Stimulated activated CD8-positive, alpha-beta memory T cell treated with anti-CD3 and anti-CD28 coated beads, Interleukin-7, amount 100 ng/mL, for 1 hour (primary cell): ENCODE results near the gene PPP2R2B.

ENCODE experiments used
- DNase-seq, 2 donors: peaks; one replicate each; pipeline ENCODE4 v3.0.0-alpha.2; 2020; ENCODE audit warnings: low read depth in 2 of 2

Gene PPP2R2B

DNA sequence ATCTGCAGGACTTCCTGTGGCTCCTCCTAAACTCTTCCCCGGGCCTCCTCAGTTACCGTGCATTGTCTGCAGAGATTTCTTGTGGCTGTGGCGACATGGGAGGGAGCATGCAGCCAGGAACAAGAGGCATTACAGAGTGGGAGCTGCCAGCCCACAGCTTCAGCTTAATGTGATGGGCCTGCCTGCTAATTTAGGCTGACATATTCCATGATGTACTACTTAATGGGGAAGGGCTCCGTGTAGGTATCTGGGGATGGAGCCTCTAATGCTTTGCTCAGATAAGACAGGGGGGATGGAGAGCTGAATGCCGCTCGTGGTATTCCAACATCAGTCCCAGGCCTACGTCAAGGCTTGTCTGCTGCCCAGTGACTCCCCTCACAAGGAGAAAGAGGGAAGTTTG lies 225.0 kb downstream of the PPP2R2B start:
- no peak for DNase-seq

DNA sequence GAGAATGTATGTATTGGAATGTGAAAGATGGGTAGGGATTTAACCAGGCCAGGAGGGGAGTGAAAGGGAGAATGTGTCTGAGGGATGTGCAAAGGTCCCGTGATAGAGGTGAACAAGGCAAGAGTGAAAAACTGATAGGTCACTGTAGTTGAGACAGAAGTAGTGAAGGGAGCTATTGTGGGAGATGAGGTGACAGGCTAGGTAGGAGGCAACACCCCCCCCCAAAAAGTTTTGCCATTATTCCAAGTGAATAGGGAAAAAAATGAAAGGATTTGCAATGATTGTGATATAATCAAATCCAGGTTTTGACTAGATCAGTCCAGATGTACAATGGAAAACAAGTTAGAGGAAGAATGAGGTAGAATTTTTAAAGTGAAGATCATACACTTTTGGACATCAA lies 226.0 kb downstream of the PPP2R2B start:
- no peak for DNase-seq

DNA sequence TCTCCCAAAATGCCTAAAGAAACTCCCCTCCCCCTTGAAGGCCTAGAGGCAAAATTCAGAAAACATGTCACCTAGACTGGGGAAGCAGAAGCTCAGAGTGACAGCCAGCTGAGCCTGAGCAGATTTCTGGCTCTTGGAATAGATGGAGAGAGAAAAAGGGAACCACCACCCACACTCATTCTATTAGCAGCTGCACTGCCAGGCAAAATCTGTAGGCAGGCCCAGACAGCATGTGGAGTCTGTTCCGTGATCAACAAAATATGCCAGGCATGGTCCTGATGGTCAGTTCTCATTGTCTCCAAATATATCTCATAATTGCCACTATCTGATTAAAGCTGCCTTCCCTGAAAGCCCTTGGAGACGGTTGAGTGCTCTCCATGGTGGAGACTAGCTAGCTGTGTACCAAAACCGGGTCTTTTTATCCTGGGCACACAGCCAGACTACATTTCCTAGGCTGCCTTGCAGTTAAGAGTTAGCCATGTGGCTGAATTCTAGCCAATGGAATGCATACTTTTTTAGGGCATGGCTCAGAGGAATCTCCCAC lies 230.8 kb downstream of the PPP2R2B start:
- DNase-seq: no peak

DNA sequence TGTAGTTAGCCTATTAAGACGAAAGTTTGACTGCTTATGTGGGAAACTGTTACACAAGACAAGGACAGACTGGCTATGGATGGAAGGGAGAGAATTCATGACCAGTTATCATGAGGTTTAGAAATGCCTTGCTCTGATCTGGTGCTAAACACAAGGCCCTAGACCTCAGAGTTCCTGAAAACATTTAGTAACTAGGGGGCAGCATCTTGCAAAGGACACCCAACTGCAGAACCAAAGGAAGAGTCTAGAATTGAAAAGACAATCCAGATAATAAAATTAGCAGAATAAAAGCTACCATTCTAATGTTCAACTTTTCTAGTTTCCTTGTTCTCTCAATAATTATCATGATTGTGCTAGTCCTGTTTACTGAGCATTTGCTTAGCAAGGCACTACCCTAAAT lies 232.1 kb downstream of the PPP2R2B start:
- DNase-seq: no peak

DNA sequence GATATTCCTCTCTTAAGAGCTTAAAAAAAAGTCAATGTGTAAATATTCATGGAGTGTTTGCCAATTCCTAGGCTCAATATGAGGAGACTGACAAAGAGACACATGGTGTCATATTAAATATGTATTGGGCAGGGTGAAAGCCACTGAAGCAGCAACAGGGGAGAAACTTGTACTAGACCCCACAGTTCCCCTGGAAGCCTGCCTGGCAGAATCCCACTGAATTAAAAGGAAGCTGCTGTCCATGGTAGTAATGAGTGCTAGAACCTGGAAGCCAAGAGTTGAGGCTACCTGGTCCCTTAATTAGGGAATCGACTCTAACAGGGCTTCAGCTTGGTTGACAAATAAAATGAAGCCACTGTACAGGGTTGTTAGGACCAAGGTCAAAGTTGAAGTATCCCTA lies 233.2 kb downstream of the PPP2R2B start:
- no peak for DNase-seq

DNA sequence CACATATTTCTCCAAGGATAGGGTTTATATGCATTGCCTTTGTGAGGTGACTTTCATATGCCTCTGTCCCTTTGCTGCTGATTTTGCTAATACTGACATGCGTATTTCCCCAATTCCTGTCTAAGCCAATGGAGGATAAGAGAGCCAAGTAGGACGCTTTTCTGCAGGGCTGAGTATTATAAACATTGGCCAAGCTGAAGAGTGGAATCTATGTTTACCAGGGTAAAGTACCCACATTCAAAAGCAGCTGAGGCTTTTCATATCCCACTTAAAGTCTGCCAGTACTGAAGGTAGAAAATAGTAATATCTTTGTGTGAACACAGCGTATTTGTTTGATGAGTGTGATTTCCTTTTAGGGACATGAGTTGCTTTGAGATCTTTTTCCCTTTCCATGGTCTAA lies 233.7 kb downstream of the PPP2R2B start:
- no peak for DNase-seq

DNA sequence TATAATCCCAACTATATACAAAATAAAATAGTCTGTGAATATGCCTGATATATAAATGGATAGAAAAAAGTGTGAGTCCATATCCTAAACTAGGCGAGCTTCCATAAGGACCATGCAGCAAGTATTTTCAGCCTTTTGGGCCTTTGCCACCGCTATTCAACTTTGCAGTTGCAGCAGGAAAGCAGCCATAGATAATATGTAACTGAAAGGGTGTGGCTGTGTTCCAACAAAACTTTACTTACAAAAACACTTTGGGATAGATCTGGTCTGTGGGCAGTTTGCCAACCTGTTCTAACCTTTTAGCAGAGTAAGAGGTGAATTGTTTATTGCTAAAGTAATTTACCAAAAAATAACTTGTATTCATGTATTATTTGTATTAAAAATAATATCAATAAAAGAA lies 234.8 kb downstream of the PPP2R2B start:
- no peak for DNase-seq

DNA sequence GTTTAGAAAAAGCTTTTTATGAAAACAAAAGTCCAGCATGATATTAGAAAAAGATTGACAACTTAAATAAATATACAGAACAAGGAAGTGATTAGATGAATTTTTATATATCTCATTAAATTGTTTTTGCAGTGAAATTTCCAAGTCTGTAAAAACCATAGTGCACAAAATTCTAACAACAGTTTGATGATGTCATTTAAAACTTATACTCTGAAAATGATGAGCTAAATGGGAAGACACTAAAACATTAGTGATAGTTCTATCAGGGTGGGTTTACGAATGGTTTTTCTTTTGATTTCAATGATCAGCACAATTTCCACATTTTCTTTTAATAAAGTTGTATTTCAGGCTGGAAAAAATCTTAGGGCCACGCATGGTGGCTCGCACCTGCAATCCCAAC lies 236.1 kb downstream of the PPP2R2B start:
- DNase-seq: no peak

DNA sequence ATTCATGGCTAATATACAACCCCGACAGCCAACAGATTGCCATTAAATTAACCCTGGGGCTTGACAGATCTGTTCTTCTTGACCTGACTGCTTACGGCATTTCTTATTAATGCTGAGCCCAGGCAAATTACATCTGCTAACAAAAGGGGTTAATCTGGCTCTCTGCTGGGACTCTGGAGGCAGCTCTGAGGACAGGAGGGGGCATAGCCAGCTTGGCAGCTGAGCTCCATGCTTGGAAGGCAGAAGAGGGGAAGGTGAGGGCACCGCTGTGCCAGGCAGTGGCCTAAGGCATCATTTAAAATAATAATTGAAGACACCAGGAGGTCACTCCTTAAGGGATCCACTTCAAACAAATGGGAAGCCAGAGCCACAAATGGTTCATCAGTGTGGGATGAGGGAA lies 236.6 kb downstream of the PPP2R2B start:
- no peak for DNase-seq

DNA sequence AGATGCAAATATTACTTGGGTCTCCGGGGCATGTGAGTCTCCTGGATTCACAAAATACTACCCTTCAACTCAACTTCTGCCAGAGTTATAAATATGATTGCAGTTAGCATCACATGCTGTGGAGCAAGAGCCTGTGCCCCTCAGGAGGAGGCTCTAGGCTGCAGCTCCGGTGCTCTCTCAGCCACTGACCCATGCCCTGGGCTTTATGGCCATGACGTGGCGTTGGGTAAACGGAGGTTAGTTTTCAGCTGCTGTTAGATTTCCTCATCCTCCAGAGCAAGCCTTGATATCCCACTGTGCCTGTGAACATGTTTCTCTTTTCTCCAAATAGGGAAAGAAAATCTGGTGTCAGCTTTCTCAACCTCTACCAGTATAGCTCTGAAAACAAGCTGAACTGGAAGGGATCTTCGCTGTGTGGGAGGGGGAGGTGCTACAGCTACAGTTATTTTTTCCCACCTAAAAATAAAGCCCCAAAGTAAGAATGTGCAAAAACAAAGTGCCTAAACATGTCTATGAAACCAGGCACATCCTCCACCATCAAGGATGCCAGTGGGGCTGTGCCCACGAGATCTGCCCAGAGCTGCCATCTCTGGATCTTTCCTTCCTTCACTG lies 238.2 kb downstream of the PPP2R2B start:
- no peak for DNase-seq

DNA sequence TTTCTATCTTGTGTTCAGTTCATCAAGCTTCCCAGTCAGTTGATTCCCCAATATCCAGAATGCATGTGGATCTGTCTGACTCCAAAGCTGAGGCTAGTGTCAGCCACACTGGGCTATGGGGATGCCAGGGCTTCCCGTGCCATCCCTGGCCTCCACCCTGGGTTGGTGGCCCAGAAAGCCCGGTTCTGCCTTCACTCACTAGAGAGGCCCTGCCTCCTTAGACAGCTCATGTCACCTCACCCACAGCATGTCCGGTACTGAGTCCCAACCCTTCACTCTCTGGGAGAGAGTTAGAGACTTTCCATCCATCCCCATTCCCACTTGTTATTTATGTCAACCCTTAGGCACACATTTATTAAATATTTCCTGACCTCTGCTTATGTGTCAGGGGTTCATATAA lies 243.1 kb downstream of the PPP2R2B start:
- no peak for DNase-seq

DNA sequence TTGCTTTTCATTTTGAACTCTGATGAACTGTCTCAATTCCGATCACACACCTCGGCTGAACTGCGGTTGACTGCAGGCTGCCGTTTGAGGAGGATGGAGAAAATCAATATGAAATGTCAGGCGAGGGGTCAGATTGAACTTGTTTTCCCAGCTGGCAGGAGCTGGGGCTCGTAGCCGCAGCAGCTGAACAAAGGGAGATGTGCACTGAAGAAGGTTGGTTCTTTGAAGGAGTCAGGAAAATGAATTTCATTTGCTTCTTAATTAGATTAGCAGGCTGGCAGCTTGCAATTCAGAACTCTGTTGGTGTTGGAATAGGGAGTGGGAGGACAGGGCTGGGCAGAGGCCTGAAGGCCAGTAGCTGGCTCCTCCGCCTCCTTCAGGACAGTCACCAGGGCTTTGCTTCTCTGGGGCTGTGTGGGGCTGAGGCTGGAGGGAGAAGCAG lies 245.2 kb downstream of the PPP2R2B start:
- no peak for DNase-seq

DNA sequence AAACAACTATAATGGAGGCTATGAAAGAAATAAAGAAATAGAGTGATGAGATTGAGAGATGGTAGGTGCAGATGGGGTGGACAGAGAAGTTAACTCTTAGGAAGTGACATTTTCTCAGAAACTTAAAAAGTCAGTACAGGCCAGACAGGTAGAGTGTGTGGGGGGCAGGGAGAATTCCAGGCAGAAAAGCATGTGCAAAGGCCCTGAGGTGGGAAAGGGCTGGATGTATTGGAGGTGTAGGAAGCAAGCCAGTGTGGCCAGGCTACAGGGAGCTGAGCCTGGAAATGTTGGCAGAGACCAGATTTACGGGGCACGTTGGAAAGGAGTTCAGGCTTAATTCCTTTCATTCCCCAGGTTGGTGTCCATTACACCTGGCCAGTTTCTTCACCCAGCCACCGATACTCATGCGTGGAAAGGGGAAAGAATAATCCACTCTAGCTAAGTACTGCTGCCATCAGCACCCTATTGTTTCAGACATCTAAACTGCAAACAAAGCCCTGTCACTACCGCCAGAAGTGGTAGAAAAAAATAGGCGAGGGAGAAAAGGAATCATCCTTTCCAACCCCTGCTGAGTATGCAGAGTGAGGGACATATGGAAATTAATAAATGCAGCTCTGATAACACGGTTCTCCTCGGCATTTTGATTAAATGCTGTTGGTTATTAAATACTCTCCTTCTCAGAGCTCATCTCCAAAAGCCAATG lies 245.8 kb downstream of the PPP2R2B start:
- no peak for DNase-seq

DNA sequence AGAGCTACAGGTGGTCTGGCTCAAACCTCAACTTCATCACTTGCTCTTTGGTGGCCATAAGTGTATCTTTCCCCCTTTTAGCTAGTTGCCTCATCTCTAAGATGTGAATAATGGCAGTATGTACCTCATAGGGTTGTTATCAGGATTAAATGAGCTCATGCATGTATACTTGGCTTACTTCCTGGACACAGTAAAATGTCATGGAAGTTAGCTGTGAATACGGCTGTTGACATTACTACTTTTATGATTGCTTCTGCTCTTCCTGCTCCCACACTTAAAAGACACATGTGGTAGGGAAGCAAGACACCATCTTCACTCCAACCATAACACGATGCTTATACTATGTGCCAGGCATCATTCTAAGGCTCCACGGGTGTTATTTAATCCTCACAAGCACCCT lies 248.1 kb downstream of the PPP2R2B start:
- DNase-seq: no peak

DNA sequence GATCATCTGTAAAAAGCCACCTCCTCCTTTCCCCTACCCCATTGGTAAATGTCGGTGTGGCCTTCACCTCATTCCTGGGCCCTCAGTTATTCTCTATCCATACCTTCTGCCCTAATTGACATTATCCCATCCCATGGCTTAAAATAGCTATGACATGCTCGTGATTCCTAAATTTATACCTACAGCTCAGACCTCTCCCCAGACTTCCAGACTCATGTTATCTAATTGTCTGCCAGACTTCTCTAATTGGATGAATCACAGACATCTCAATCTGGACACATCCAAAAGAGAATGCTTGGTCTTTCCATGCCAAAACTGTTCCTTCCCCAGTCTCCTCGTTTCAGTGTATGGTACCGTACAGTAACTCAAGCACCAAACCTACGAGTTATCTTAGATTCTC lies 249.6 kb downstream of the PPP2R2B start:
- no peak for DNase-seq

DNA sequence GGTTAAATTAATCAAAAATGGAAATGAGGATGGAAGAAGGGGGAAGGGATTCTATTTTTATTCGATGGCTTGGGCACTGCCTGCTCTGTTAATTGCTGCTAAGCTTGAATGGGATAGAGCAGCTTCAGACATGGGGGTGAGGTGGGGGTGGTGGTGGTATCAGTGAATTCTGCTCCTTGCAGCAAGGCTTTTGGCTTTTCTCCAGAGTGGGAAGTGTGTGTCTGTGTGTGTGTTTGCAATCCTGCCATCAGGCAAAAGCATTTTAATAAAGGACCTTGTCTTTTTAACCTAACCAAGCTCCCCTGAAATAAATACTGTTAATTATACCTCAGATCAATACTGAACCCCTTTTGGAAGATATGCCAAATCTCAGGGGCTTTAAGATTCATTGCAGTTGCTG lies 251.6 kb downstream of the PPP2R2B start:
- DNase-seq: no peak

DNA sequence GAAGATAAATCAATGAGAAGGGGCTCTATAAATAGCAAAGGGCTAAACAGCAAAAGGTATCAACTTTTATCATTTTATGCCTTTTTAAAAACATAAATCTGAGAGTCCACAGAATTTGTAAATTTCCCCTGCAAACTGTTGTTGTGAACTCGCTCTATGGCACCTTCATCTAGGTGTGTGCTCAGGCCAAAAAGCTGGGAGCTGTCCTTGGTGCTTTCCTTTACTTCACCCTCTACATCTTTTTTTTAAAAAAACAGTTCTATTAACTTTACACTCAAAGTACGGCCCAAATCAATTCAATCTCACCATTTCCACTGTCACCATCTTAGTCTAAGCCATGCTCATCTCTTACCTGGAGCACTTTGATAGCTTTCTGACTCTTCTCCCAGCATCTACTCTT lies 254.4 kb downstream of the PPP2R2B start:
- no peak for DNase-seq

DNA sequence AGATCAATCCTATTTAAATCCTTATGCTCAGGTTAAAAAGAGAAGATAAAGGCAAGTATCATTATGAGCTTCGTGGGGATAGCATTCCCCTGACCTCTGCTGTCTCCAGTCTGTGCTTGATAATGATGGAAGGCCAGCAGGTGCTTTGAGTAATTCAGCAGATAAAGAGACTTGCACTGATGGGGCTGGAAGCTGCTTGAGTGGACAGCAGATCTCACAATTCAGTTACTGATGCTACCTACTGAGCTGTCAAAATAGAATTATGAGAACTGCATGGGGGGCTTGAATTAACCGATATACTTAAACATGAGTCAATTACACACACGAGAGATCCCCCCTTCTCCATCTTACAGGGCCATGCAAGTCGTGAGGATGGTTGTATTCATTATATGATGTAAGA lies 254.9 kb downstream of the PPP2R2B start:
- no peak for DNase-seq

DNA sequence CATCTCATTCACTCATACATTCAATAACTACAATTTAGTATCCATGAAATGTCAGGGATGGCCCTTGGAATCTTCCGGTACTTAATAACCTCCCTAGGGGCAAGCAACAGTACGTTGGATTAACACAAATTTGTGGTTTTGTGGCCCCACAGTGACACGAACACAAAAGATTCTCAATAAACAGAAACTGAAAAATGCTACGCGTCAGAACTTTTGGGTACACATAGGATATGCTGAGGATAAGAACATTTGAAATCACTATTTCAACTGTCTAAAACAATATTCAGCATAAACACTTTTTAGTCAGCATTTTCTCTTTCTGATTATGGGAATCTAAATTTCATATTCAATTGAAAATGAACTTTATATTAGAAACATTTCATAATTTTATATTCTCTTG lies 255.5 kb downstream of the PPP2R2B start:
- DNase-seq: no peak

DNA sequence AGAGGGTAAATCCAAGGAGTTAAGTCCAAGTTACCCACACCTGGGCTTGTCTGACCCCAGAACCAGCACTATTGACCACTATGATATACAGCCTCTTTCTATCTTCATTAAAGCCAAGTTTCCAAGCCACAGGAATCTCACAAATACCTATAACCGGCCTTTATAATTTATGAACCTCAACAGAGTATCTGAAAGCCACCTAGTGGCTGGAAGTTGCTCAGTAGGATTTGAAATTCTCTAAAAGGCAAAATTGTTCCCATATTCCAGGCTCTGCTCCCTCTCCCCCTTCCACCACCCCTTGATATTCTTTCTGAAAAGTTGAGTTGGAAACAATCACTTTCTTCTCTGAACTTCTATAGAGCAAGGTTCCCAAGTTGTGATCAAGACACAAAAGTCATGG lies 256.2 kb downstream of the PPP2R2B start:
- no peak for DNase-seq

DNA sequence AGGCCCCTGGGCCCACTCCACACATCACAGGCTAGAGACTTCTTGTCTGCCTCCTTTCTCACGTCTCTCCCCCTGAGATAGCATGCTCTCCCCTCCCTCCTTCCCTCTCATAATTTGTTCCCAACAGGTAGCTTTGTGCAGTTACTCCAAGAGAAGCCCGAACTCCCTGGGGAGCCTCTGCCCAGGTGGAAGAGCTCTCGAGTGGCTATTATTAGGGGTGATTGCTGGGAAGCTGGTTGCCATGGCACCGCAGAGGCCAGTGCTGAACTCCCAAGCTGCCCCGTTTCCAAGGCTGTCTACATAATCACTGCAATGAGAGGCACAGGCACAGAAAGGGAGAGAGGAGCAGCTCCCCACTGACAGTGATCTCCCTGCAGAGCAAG lies 257.9 kb downstream of the PPP2R2B start:
- no peak for DNase-seq

DNA sequence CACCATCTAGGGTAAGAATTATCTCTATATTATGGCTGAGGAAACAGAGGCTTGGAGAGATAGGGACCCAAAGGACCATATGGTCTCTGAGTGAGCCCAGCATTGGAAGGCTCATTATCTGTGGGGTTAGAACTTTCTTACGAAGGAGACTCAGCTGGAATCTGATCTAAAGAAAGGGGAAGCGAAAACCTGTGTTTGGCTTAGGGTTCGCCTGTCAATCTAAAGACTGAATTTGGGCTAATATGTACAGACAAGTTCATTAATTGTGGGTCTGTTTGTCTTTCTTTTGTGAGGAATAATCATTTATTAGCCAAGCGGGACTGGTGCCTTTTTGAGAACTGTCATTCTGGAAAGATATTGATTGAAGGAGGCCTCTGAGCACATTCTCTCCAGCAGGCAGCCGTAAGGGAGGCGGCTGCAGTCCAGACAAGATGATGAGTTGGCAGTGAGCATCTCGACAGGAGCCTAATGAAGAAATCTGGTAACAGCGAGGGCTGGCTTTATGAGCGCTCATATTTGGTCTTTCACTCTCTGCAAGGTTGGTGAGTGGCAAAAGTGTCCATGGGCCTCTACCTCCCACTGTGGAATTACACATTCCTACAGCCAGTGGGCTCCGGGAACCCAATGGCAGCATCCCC lies 258.4 kb downstream of the PPP2R2B start:
- DNase-seq: no peak

DNA sequence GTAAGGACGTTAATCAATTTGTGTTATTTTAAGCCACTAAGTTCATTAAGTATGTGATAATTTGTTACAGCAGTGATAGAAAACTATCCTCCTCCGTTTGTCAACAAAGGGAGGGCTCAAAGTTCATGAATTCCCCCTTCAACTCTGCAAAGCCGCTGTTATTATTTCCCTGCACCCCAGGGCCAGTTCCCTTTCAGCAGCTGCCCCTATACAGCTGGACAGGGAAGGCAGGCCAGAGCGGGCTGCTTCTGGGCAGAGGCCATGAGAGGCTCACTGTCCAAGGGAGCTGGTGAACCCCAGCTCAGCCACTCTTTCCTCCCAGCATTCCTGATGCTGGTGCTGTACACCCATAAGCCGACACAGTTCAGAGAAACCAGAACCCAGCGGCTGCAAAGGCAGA lies 260.1 kb downstream of the PPP2R2B start:
- DNase-seq: no peak
